HEK293 (cell line): ENCODE results near the gene PTCD1.
A peak's percentile ranks its signal among the peaks of the same experiment; 100 is the strongest.

ENCODE experiments used
- CTCF ChIA-PET: fragments of 350-600 bp; formaldehyde crosslinking; extraction: SDS; loops from one replicate; lab custom pipeline; 2021; ENCODE audit warnings: antibody characterized with exemption; lab: Yijun Ruan, JAX
- POLR2A ChIA-PET: fragments of 300-600 bp; formaldehyde crosslinking; extraction: SDS; loops from one replicate; lab custom pipeline; 2020; ENCODE audit warnings: antibody characterized with exemption, inconsistent platforms; lab: Yijun Ruan, JAX
- H3K27ac ChIP-seq: fragments of 200-500 bp; sonication (Bioruptor generic); 2 replicates; pipeline ENCODE4 v1.5.1; 2014; ENCODE audit warnings: low read depth, low read length, control low read depth, inconsistent platforms; ENCODE audit errors: extremely low read depth
- H3K36me3 ChIP-seq, 2 experiments: fragments of 200-500 bp in 1 of 2; sonication (Bioruptor generic) in 1 of 2; 1 replicate in 1 of 2; 2 replicates in 1 of 2; pipeline ENCODE4 v1.5.1; 2014 to 2017; ENCODE audit warnings: inconsistent platforms in 2 of 2, low read length in 2 of 2; ENCODE audit not compliant: control insufficient read depth in 2 of 2, insufficient read depth in 1 of 2
- H3K4me1 ChIP-seq: fragments of 200-500 bp; sonication (Bioruptor generic); 2 replicates; pipeline ENCODE4 v1.5.1; 2014; ENCODE audit warnings: mild to moderate bottlenecking, low read length, inconsistent platforms; ENCODE audit not compliant: control insufficient read depth, insufficient read depth
- H3K4me3 ChIP-seq: 2 replicates; pipeline ENCODE4 v1.5.1; 2011; ENCODE audit warnings: low read depth, mild to moderate bottlenecking, control low read depth, low read length, moderate library complexity
- H3K9me3 ChIP-seq: fragments of 200-500 bp; sonication (Bioruptor generic); 2 replicates; pipeline ENCODE4 v1.5.1; 2014; ENCODE audit warnings: low read depth, low read length, inconsistent platforms; ENCODE audit not compliant: control insufficient read depth, insufficient read depth
- IKZF3 ChIP-seq: fragments of 450-650 bp; IDR thresholded peaks from 2 replicates; pipeline ENCODE4 v1.5.0; 2018; ENCODE audit warnings: missing biosample characterization, mild to moderate bottlenecking, missing genetic modification characterization, moderate library complexity
- KLF16 ChIP-seq: fragments of 450-650 bp; formaldehyde crosslinking; IDR thresholded peaks from 2 replicates; pipeline ENCODE4 v1.5.1; 2017; ENCODE audit warnings: missing biosample characterization, missing genetic modification characterization
- PBX3 ChIP-seq: sonication (generic); formaldehyde crosslinking; IDR thresholded peaks from 2 replicates; pipeline ENCODE4 v1.8.1; 2022; ENCODE audit warnings: mild to moderate bottlenecking, moderate library complexity, missing genetic modification reagents
- PRDM10 ChIP-seq: fragments of 450-650 bp; formaldehyde crosslinking; IDR thresholded peaks from 2 replicates; pipeline ENCODE4 v1.5.1; 2016; ENCODE audit warnings: missing biosample characterization, missing genetic modification characterization
- SCRT1 ChIP-seq: fragments of 450-650 bp; formaldehyde crosslinking; IDR thresholded peaks from 2 replicates; pipeline ENCODE4 v1.5.1; 2016; ENCODE audit warnings: missing biosample characterization, missing genetic modification characterization, borderline replicate concordance
- WT1 ChIP-seq: fragments of 450-650 bp; formaldehyde crosslinking; IDR thresholded peaks from 2 replicates; pipeline ENCODE4 v1.5.1; 2016; ENCODE audit warnings: missing biosample characterization, missing genetic modification characterization
- ZBTB20 ChIP-seq: fragments of 450-650 bp; formaldehyde crosslinking; IDR thresholded peaks from 2 replicates; pipeline ENCODE4 v1.5.1; 2016; ENCODE audit warnings: missing biosample characterization, missing genetic modification characterization
- ZNF133 ChIP-seq: fragments of 450-650 bp; formaldehyde crosslinking; IDR thresholded peaks from 2 replicates; pipeline ENCODE4 v1.5.1; 2016; ENCODE audit warnings: missing biosample characterization, missing genetic modification characterization
- ZNF155 ChIP-seq: fragments of 450-650 bp; formaldehyde crosslinking; IDR thresholded peaks from 2 replicates; pipeline ENCODE4 v1.5.1; 2016; ENCODE audit warnings: missing biosample characterization, missing genetic modification characterization
- ZNF324 ChIP-seq: fragments of 450-650 bp; formaldehyde crosslinking; IDR thresholded peaks from 2 replicates; pipeline ENCODE4 v1.5.1; 2016; ENCODE audit warnings: missing biosample characterization, missing genetic modification characterization
- ZNF350 ChIP-seq: fragments of 450-650 bp; formaldehyde crosslinking; IDR thresholded peaks from 2 replicates; pipeline ENCODE4 v1.5.0; 2017; ENCODE audit warnings: missing biosample characterization, mild to moderate bottlenecking, missing genetic modification characterization
- ZNF37A ChIP-seq: fragments of 450-650 bp; IDR thresholded peaks from 2 replicates; pipeline ENCODE4 v1.5.1; 2018; ENCODE audit warnings: missing biosample characterization, missing genetic modification characterization
- ZNF521 ChIP-seq: fragments of 450-650 bp; formaldehyde crosslinking; IDR thresholded peaks from 2 replicates; pipeline ENCODE4 v1.5.1; 2017; ENCODE audit warnings: missing biosample characterization, mild to moderate bottlenecking, missing genetic modification characterization
- ZNF600 ChIP-seq: fragments of 450-650 bp; formaldehyde crosslinking; IDR thresholded peaks from 2 replicates; pipeline ENCODE4 v1.5.1; 2016; ENCODE audit warnings: missing biosample characterization, missing genetic modification characterization
- ZNF660 ChIP-seq: fragments of 450-650 bp; IDR thresholded peaks from 2 replicates; pipeline ENCODE4 v1.5.1; 2018; ENCODE audit warnings: missing biosample characterization, mild to moderate bottlenecking, missing genetic modification characterization
- ZNF692 ChIP-seq: fragments of 450-650 bp; formaldehyde crosslinking; IDR thresholded peaks from 2 replicates; pipeline ENCODE4 v1.5.1; 2016; ENCODE audit warnings: missing biosample characterization, missing genetic modification characterization
- ZNF701 ChIP-seq: fragments of 450-650 bp; formaldehyde crosslinking; IDR thresholded peaks from 2 replicates; pipeline ENCODE4 v1.5.1; 2016; ENCODE audit warnings: missing biosample characterization, missing genetic modification characterization
- ZNF747 ChIP-seq: fragments of 450-650 bp; formaldehyde crosslinking; IDR thresholded peaks from 2 replicates; pipeline ENCODE4 v1.5.1; 2016; ENCODE audit warnings: missing biosample characterization, missing genetic modification characterization
- ZNF785 ChIP-seq: fragments of 450-650 bp; formaldehyde crosslinking; IDR thresholded peaks from 2 replicates; pipeline ENCODE4 v1.5.1; 2016; ENCODE audit warnings: missing biosample characterization, missing genetic modification characterization
- ZNF791 ChIP-seq: fragments of 450-650 bp; formaldehyde crosslinking; IDR thresholded peaks from 2 replicates; pipeline ENCODE4 v1.5.1; 2016; ENCODE audit warnings: missing biosample characterization, missing genetic modification characterization
- ZNF830 ChIP-seq: fragments of 450-650 bp; IDR thresholded peaks from 2 replicates; pipeline ENCODE4 v1.5.0; 2018; ENCODE audit warnings: missing biosample characterization, missing genetic modification characterization, low read depth, mild to moderate bottlenecking, moderate library complexity
- ZNF843 ChIP-seq: fragments of 450-650 bp; formaldehyde crosslinking; IDR thresholded peaks from 2 replicates; pipeline ENCODE4 v1.5.1; 2016; ENCODE audit warnings: missing biosample characterization, missing genetic modification characterization

Gene PTCD1

GRCh38 chr7:99408379-99409191 lies 30.0 kb downstream of the PTCD1 start, which contains the start of the genes BUD31 and PDAP1 (continued):
- peak; percentile 40; the same call in 1 of the 2 replicates for TF ChIP-seq PRDM10
- TF ChIP-seq ZNF660 (tag by site-specific recombination): peak; percentile 89
- no peak for TF ChIP-seq PBX3 (CRISPR knock-in tag)
- no peak for TF ChIP-seq ZNF830
- TF ChIP-seq SCRT1 (tag by site-specific recombination): no peak
- peak; percentile 79 for TF ChIP-seq ZNF843 (tag by site-specific recombination)
- no peak for TF ChIP-seq ZNF37A (tag by site-specific recombination)
- no peak for TF ChIP-seq IKZF3 (tag by site-specific recombination)
- TF ChIP-seq ZNF155 (tag by site-specific recombination): no peak
- TF ChIP-seq ZNF521 (tag by site-specific recombination): no peak
- peak; percentile 74; the same call in 1 of the 2 replicates for TF ChIP-seq ZNF600 (tag by site-specific recombination)
- TF ChIP-seq ZNF350 (tag by site-specific recombination): no peak
- TF ChIP-seq WT1 (tag by site-specific recombination): no peak
- TF ChIP-seq ZNF747: no peak

- Histone ChIP-seq H3K36me3 (peaks cover 32 to 55% of the 10 kb centered on the region in 2 experiments), H3K27ac (peak overlapping the region; percentile 96), H3K4me1 (peaks cover 2% of the 10 kb centered on the region; the same call in 1 of the 2 replicates), H3K4me3 (peak overlapping the region; percentile 92), H3K9me3 (no peaks in the 10 kb centered on the region)
- POLR2A ChIA-PET: interaction anchor here (1.5 to 3.3 kb wide), 4 partner anchors 9 to 33 kb away, joined by 10 to 36 read pairs (median 20); partner anchors contain the start of genes ARPC1B, CPSF4 and PTCD1
- CTCF ChIA-PET: interaction anchor here (0.6 to 0.9 kb wide), 4 partner anchors 21 to 369 kb away, joined by 3 to 4 read pairs (median 3); no protein-coding TSS in a partner anchor
- TF ChIP-seq ZNF785 (tag by site-specific recombination): no peak
- 0 out of 2 replicates have a peak, but pooled peaks have one; percentile 12 for TF ChIP-seq ZNF133
- TF ChIP-seq ZNF324 (tag by site-specific recombination): no peak
- peak; percentile 38; the same call in 1 of the 2 replicates for TF ChIP-seq ZNF600 (tag by site-specific recombination)
- 0 out of 2 replicates have a peak, but pooled peaks have one; percentile 40 for TF ChIP-seq ZNF692 (tag by site-specific recombination)
- 0 out of 2 replicates have a peak, but pooled peaks have one; percentile 3 for TF ChIP-seq ZBTB20 (tag by site-specific recombination)
- no peak for TF ChIP-seq ZNF791 (tag by site-specific recombination)
- TF ChIP-seq ZNF701 (tag by site-specific recombination): no peak
- TF ChIP-seq KLF16 (tag by site-specific recombination): peak; percentile 29; the same call in 1 of the 2 replicates
- TF ChIP-seq, all 188 proteins: peak for 5
Observed at GRCh38 chr7:99407872-99408378, 30.7 kb downstream of the PTCD1 start.
